Aorta (tissue), 5 donors: ENCODE results near the gene ARHGAP4. TPM values are rescaled to one million over a fixed set of nuclear protein-coding genes. Genes with fewer than 3 reads are reported as not detected.

Experiments used
- ATAC-seq: fragments of 200-7000 bp; cut with Tn5 transposase; one replicate; pipeline ENCODE4 v1.9.1; 2022; ENCODE audit warnings: moderate library complexity; ENCODE audit not compliant: low FRiP score
- DNase-seq, 2 donors: peaks; one replicate each; pipeline ENCODE4 v3.0.0-alpha.2; 2020
- H3K27ac ChIP-seq, 2 donors: one replicate each; pipeline ENCODE4 v1.5.1; 2013; ENCODE audit warnings: low read length in 2 of 2, mild to moderate bottlenecking in 2 of 2, moderate library complexity in 2 of 2, control low read depth in 1 of 2, inconsistent platforms in 1 of 2, low read depth in 1 of 2
- H3K27me3 ChIP-seq, 2 donors: one replicate each; pipeline ENCODE4 v1.6.1; 2013; ENCODE audit warnings: control low read depth in 1 of 2, low read length in 1 of 2, mild to moderate bottlenecking in 1 of 2, moderate library complexity in 1 of 2; ENCODE audit not compliant: insufficient read depth in 2 of 2, control insufficient read depth in 1 of 2
- H3K36me3 ChIP-seq, 2 donors: one replicate each; pipeline ENCODE4 v1.6.1; 2013; ENCODE audit warnings: control low read depth in 1 of 2, low read length in 1 of 2, mild to moderate bottlenecking in 1 of 2; ENCODE audit not compliant: insufficient read depth in 2 of 2, control insufficient read depth in 1 of 2
- H3K4me1 ChIP-seq, 2 donors: one replicate each; pipeline ENCODE4 v1.6.1; 2013; ENCODE audit warnings: low read length in 2 of 2, control low read depth in 1 of 2, mild to moderate bottlenecking in 1 of 2, moderate library complexity in 1 of 2; ENCODE audit not compliant: insufficient read depth in 2 of 2, control insufficient read depth in 1 of 2
- H3K4me3 ChIP-seq, 2 donors: one replicate each; pipeline ENCODE4 v1.5.1; 2013; ENCODE audit warnings: low read length in 2 of 2, control low read depth in 1 of 2, mild to moderate bottlenecking in 1 of 2
- H3K9me3 ChIP-seq: one replicate; pipeline ENCODE4 v1.6.1; 2013; ENCODE audit warnings: mild to moderate bottlenecking, low read length; ENCODE audit not compliant: control insufficient read depth
- whole genome bisulfite sequencing, 2 donors: extraction: QIAGEN DNeasy Blood & Tissue Kit; methylation state at CpG; one replicate each; pipeline ENCODE4 v1.1.7; 2013; 5-methylcytosine and 5-hydroxymethylcytosine counted together
- intact Hi-C, 2 donors: fragments of 100-400 bp; cut with DNase I; formaldehyde crosslinking; loops; one replicate each; pipeline versions ENCODE4 v1.14.2 to v1.15.0; 2022
- polyA plus RNA-seq, 2 donors: library from polyadenylated mRNA; stranded (reverse); fragments of 200-250 nt; gene quantifications; one replicate each; pipeline ENCODE4 v1.2.3, GENCODE V29; 2013
- total RNA-seq, 2 donors: library from RNA; stranded (reverse); fragmentation: NEBNext Ultra II Directional; extraction: Animal tissue kit (Norgen Biotek cat#: 25700); gene quantifications; one replicate each; pipeline ENCODE4 v1.2.1, GENCODE V29; 2021
- donor health status: healthy with polysubstance abuse.
- donor health status: Bipolar disorder and iron deficiency.
- donor health status: DM: no; HTN: no; CAD: no.
- donor health status: DM: no; HTN: no; CAD: no.
- donor health status: DM: yes; HTN: yes; CAD: no.

The ARHGAP4 gene
- total and polyA plus RNA-seq, 4 donors: 13.5 to 81.3 (median 34.0) TPM

DNA sequence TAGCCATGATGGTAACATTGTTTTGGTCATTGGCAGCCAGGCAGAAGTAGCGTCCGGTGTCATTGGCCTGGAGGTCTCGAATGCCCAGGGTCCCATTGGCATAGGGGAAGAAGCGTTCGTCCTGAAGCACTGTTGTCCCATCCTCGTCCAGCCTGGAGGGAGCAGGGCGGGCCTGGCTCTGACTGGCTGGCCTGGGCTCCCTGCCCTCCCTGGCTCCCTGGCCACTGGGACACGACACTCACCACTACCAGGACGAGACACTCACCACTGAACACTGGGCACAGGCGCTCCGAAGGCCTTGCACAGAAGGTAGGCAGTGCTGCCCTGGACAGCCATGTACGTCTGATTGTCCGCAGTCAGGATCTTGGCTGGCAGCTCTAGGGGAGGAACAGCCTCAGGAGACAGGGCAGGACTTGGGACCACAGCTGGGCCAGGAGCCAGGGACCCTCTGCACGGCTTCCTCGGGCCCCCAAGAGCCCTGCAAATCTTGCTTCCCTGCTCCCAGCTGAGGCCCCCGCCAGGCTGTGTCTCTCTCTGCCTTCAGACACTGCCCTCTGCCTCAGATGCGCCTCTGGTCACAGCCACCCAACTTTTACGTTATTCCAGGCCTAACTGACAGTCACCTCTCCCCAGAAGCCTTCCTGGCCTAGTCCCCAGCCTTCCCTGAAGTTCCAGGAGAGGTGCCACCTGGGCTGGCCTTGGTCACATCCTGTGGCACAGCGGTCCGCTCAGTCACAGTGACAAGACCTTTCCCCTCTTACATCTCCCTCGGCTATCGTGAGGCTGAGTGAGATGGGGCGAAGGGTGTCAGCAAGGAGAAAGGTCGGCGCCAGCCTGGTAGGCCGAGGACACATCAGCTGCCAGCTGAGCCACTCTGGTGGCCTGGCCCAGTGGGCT is 57.2 kb downstream of the ARHGAP4 start:
- ATAC-seq (no peak), DNase-seq (no peak)
- intact Hi-C loops: no loop called here
- Histone ChIP-seq H3K27me3 (no peaks in the 10 kb centered on the region), H3K9me3 (no peaks in the 10 kb centered on the region), H3K4me1 (no peaks in the 10 kb centered on the region), H3K4me3 (no peak overlapping the region), H3K27ac (no peak overlapping the region), H3K36me3 (no peaks in the 10 kb centered on the region)
- WGBS, 2 donors: 84 to 87% methylated on average over 26 of the region's 26 CpGs

DNA sequence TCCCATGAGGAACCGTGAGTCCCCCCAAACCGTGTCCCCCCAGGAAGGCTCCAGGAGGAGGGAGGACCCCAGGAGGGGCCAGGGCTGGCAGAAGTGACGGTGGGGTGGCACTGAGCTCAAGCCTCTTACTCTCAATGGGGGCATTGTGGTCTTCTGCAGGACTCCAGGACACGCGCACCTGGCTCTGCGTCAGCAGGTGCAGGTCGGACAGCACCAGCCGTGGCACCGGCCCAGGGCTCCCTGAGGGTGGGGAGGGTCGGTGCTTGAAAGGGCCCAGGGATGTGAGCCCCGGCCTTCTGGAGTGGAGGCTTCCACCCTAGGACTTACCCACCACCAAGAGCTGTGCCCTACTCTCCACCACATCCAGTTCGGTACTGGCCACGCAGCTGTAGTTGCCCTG is 58.4 kb downstream of the ARHGAP4 start:
- no peak overlapping the region for H3K27ac ChIP-seq
- H3K27me3 ChIP-seq: no peaks in the 10 kb centered on the region
- H3K4me1 ChIP-seq: no peaks in the 10 kb centered on the region
- H3K9me3 ChIP-seq: no peaks in the 10 kb centered on the region
- no peaks in the 10 kb centered on the region for H3K36me3 ChIP-seq
- ATAC-seq: no peak
- no peak overlapping the region for H3K4me3 ChIP-seq
- no peak for DNase-seq
- 86 to 89% methylated on average over 13 of the region's 13 CpGs for WGBS, 2 donors
- intact Hi-C loops: no loop called here

- Histone ChIP-seq H3K27me3 (no peaks in the 10 kb centered on the region), H3K4me3 (no peak overlapping the region), H3K4me1 (no peaks in the 10 kb centered on the region), H3K9me3 (no peaks in the 10 kb centered on the region), H3K27ac (no peak overlapping the region), H3K36me3 (no peaks in the 10 kb centered on the region)
- intact Hi-C loops: no loop called here
- DNase-seq (no peak), ATAC-seq (no peak)
- WGBS, 2 donors: 76 to 77% methylated on average over 9 of the region's 9 CpGs
These were observed 58.9 kb downstream of the ARHGAP4 start for GRCh38 chrX:153867139-153867538.

DNA sequence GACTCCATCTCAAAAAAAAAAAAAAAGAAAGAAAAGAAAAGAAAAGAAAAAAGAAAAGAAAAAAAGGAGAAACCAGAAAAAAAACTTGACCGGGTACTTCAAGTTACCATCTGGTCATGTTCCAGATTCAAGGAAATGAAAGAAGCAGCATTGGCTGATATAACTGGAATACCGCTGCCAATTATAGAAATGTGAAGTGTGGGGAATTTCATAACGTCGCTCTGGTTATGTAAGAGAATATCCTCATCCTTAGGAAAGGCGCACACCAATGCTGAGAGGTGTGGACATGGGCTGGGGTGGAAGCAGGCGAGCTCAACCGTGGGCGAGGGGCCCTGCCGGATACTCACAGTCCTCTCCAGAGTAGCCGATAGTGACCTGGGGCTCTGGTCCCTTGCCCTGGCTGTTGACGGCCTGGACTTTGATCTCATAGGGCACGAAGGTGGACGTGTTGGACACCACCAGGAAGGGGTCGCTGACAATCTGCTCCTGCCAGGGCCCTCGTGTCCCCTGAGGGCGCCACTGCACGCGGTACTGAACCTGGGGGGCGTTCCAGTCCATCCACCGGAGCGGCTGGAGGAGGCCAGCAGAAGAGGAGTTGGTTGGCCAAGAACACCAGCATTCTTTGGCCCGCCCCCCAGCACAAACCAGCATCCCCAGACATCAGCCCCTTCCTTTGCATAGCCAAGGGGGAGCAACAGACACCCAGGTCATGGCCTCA is 59.6 kb downstream of the ARHGAP4 start:
- Histone ChIP-seq H3K27me3 (no peaks in the 10 kb centered on the region), H3K4me3 (no peak overlapping the region), H3K4me1 (no peaks in the 10 kb centered on the region), H3K27ac (no peak overlapping the region), H3K9me3 (no peaks in the 10 kb centered on the region), H3K36me3 (no peaks in the 10 kb centered on the region)
- intact Hi-C loops: no loop called here
- ATAC-seq (no peak), DNase-seq (no peak)
- 82 to 84% methylated on average over 21 to 22 of the region's 22 CpGs for WGBS, 2 donors

DNA sequence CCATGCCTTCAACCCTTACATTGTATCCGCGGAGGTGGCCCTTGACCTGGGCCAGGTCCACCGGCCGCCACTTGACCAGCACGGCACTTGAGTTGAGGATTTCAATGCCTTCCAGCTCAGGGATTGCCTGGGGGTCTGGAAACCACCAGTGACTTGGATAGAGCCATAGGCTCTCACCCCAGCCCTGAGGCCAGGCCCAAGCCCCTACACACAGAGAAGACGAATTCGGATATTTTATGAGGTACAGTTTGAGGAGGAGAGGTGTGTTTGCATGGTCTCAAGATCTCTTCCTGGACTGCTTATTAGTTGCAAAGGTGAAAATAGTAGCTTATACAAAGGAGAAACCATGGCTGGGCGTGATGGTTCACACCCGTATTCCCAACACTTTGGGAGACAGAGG is 60.4 kb downstream of the ARHGAP4 start:
- intact Hi-C loops: no loop called here
- Histone ChIP-seq H3K9me3 (no peaks in the 10 kb centered on the region), H3K36me3 (no peaks in the 10 kb centered on the region), H3K27ac (no peak overlapping the region), H3K4me3 (no peak overlapping the region), H3K4me1 (no peaks in the 10 kb centered on the region), H3K27me3 (no peaks in the 10 kb centered on the region)
- 90 to 94% methylated on average over 9 of the region's 9 CpGs for WGBS, 2 donors
- ATAC-seq (no peak), DNase-seq (no peak)

- Histone ChIP-seq H3K4me3 (no peak overlapping the region), H3K27me3 (no peaks in the 10 kb centered on the region), H3K4me1 (no peaks in the 10 kb centered on the region), H3K36me3 (no peaks in the 10 kb centered on the region), H3K9me3 (no peaks in the 10 kb centered on the region), H3K27ac (no peak overlapping the region)
- DNase-seq (no peak), ATAC-seq (no peak)
- intact Hi-C loops: no loop called here
- 87 to 96% methylated on average over 11 of the region's 11 CpGs for WGBS, 2 donors
These were observed 60.8 kb downstream of the ARHGAP4 start for GRCh38 chrX:153865321-153865580.

DNA sequence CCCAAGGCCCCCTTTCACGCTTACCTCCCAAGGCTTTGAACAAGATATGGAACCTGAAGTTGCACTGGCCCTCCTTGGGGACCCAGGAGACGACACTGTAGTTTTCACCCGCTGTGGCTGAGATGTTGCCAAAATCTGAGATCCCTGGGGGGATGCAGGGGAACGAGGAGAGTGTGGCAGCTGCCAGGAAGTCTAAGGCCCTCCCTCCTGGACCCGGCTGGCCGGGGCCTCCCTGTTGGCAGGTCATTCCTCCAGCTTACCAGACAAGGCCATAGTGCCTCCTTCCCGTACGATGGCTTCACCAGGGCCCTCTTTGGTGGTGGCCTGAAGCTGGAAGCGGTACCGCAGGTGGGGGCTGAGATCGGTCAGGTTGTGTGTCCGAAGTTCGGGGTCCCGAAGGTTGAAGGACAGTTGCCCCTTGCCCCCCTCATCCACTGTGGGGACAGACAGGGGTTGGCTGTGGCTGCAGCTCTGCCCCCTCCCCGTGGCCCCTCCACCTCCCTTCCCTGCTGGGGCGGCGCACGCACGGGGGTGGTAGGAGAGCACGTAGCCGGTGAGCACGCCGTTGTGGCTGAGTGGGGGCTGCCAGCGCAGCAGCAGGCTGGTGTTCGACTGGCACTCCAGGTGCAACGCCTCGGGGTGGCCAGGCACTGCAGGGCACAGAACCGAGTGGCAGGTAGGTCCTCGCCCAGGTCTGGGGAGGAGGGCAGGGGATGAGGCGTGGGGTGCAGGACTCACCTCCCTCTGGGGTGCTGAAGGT is 61.3 kb downstream of the ARHGAP4 start:
- Histone ChIP-seq H3K27ac (no peak overlapping the region), H3K27me3 (no peaks in the 10 kb centered on the region), H3K9me3 (no peaks in the 10 kb centered on the region), H3K4me3 (no peak overlapping the region), H3K4me1 (no peaks in the 10 kb centered on the region), H3K36me3 (no peaks in the 10 kb centered on the region)
- peak in 1 of 2 donors; percentile 68 for DNase-seq
- intact Hi-C loops: no loop called here
- 72 to 75% methylated on average over 24 to 30 of the region's 30 CpGs for WGBS, 2 donors
- no peak for ATAC-seq

DNA sequence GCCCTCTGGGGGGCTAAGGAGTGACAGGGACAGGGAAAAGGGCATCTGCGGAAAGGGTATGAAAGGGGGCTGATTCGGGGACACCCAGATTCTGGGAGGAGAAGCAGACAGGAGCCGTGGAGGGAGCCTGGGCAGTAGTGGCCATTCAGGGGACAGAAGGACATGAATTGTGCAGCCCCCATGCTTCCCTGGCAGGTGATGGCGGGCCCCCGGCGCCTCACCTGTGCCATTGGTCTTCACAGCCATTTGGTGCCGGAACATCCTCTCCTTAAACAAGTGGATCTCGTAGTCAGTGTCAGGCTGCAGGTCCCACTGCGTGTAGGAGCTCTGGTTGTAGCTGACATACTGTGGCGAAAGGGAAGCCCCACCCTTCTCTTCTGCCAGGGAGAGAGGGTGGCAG is 62.0 kb downstream of the ARHGAP4 start:
- Histone ChIP-seq H3K4me3 (no peak overlapping the region), H3K4me1 (no peaks in the 10 kb centered on the region), H3K27ac (no peak overlapping the region), H3K9me3 (no peaks in the 10 kb centered on the region), H3K36me3 (no peaks in the 10 kb centered on the region), H3K27me3 (no peaks in the 10 kb centered on the region)
- no peak for DNase-seq
- intact Hi-C loops: no loop called here
- ATAC-seq: no peak
- 85% methylated on average over 10 of the region's 10 CpGs for WGBS, 2 donors
